Measurements from ENCODE around the gene BBX. TPM values are rescaled to one million over a fixed set of nuclear protein-coding genes. Genes with fewer than 3 reads are reported as not detected.

Gene BBX
- total RNA-seq, 1 experiment from 2014 or later, result 45.0 TPM

GRCh38 chr3:107524841-107525643 is 2.3 kb downstream of the BBX start:
- H3K9me3 Mint-ChIP-seq, result no peaks in the 10 kb centered on the region
- H3K27ac Mint-ChIP-seq, result peak overlapping the region; percentile 77
- H3K27me3 Mint-ChIP-seq (ENCODE audit: low read depth), result peaks cover 10% of the 10 kb centered on the region
- TF ChIP-seq MXD4 (CRISPR knock-in tag; IDR thresholded peaks at IDR 0.05; ENCODE audit: borderline replicate concordance) (no peak), ZNF263 (CRISPR knock-in tag; IDR thresholded peaks at IDR 0.05; ENCODE audit: low read depth) (peak; percentile 76; the same call in 1 of the 2 replicates), ZNF121 (CRISPR knock-in tag; IDR thresholded peaks at IDR 0.05) (0 out of 2 replicates have a peak, but pooled peaks have one; percentile 14), ETV6 (CRISPR knock-in tag; IDR thresholded peaks at IDR 0.05) (0 out of 2 replicates have a peak, but pooled peaks have one; percentile 39)
- peak; percentile 41 for DNase-seq (ENCODE audit: low spot score)
- ATAC-seq, result no peak
- H3K4me3 Mint-ChIP-seq, result peak overlapping the region; percentile 94
- H3K36me3 Mint-ChIP-seq, result peaks cover 20% of the 10 kb centered on the region
- peaks cover 19% of the 10 kb centered on the region for H3K4me1 Mint-ChIP-seq
- ChIA-PET POLR2A (interaction anchor here (0.8 to 1.7 kb wide), 2 partner anchors 14 to 93 kb away, joined by 5 read pairs; no protein-coding TSS in a partner anchor), CTCF (interaction anchor here (0.9 to 2.1 kb wide), 6 partner anchors 10 to 104 kb away, joined by 3 to 10 read pairs (median 4); no protein-coding TSS in a partner anchor)

- ChIA-PET POLR2A (interaction anchor here (1.7 kb wide), 1 partner anchor 94 kb away, joined by 5 read pairs; no protein-coding TSS in a partner anchor), CTCF (interaction anchor here (2.1 kb wide), 1 partner anchor 96 kb away, joined by 10 read pairs; no protein-coding TSS in a partner anchor)
- peaks cover 10% of the 10 kb centered on the region for H3K27me3 Mint-ChIP-seq (ENCODE audit: low read depth)
- ATAC-seq, result no peak; the same call in 1 of the 2 replicates
- DNase-seq (ENCODE audit: low spot score), result peak; percentile 30
- TF ChIP-seq JAZF1 (CRISPR knock-in tag; IDR thresholded peaks at IDR 0.05) (no peak), GRHL2 (CRISPR knock-in tag; IDR thresholded peaks at IDR 0.05; ENCODE audit: insufficient replicate concordance, severe bottlenecking) (no peak), FOXK1 (CRISPR knock-in tag; IDR thresholded peaks at IDR 0.05) (no peak)
- TF ChIP-seq, protein P1, sequence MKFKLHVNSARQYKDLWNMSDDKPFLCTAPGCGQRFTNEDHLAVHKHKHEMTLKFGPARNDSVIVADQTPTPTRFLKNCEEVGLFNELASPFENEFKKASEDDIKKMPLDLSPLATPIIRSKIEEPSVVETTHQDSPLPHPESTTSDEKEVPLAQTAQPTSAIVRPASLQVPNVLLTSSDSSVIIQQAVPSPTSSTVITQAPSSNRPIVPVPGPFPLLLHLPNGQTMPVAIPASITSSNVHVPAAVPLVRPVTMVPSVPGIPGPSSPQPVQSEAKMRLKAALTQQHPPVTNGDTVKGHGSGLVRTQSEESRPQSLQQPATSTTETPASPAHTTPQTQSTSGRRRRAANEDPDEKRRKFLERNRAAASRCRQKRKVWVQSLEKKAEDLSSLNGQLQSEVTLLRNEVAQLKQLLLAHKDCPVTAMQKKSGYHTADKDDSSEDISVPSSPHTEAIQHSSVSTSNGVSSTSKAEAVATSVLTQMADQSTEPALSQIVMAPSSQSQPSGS (CRISPR knock-in tag; IDR thresholded peaks at IDR 0.05; ENCODE audit: borderline replicate concordance, low read depth), result no peak
- TF ChIP-seq, protein P2, sequence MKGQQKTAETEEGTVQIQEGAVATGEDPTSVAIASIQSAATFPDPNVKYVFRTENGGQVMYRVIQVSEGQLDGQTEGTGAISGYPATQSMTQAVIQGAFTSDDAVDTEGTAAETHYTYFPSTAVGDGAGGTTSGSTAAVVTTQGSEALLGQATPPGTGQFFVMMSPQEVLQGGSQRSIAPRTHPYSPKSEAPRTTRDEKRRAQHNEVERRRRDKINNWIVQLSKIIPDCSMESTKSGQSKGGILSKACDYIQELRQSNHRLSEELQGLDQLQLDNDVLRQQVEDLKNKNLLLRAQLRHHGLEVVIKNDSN (CRISPR knock-in tag; IDR thresholded peaks at IDR 0.05), result no peak
- H3K27ac Mint-ChIP-seq, result peak overlapping the region; percentile 77
- no peaks in the 10 kb centered on the region for H3K9me3 Mint-ChIP-seq
- H3K4me3 Mint-ChIP-seq, result peak overlapping the region; percentile 94
- H3K4me1 Mint-ChIP-seq, result peaks cover 19% of the 10 kb centered on the region
- peaks cover 20% of the 10 kb centered on the region for H3K36me3 Mint-ChIP-seq
Observed at GRCh38 chr3:107525644-107526305, 3.0 kb downstream of the BBX start.

- ATAC-seq (no peak), DNase-seq (ENCODE audit: low spot score) (no peak)
- Mint-ChIP-seq H3K27ac (peak overlapping the region; percentile 68; the same call in 1 of the 2 replicates), H3K36me3 (peaks cover 17% of the 10 kb centered on the region), H3K4me1 (peaks cover 14% of the 10 kb centered on the region), H3K9me3 (no peaks in the 10 kb centered on the region), H3K4me3 (no peak overlapping the region), H3K27me3 (ENCODE audit: low read depth) (no peaks in the 10 kb centered on the region)
- ChIA-PET POLR2A (no interaction called here), CTCF (interaction anchor here (2.1 kb wide), 1 partner anchor 103 kb away, joined by 7 read pairs; no protein-coding TSS in a partner anchor)
- TF ChIP-seq ATF1 (CRISPR knock-in tag; IDR thresholded peaks at IDR 0.05), result no peak
- no peak for TF ChIP-seq FOXK1 (CRISPR knock-in tag; IDR thresholded peaks at IDR 0.05)
- TF ChIP-seq E2F5 (CRISPR knock-in tag; IDR thresholded peaks at IDR 0.05), result no peak
- TF ChIP-seq ZNF416 (CRISPR knock-in tag; IDR thresholded peaks at IDR 0.05), result no peak
- no peak for TF ChIP-seq HMGA2 (CRISPR knock-in tag; IDR thresholded peaks at IDR 0.05)
- TF ChIP-seq PRRX2 (CRISPR knock-in tag; IDR thresholded peaks at IDR 0.05), result no peak
- no peak for TF ChIP-seq ATF3 (CRISPR knock-in tag; conservative IDR thresholded peaks at IDR 0.05)
- TF ChIP-seq, protein P3, sequence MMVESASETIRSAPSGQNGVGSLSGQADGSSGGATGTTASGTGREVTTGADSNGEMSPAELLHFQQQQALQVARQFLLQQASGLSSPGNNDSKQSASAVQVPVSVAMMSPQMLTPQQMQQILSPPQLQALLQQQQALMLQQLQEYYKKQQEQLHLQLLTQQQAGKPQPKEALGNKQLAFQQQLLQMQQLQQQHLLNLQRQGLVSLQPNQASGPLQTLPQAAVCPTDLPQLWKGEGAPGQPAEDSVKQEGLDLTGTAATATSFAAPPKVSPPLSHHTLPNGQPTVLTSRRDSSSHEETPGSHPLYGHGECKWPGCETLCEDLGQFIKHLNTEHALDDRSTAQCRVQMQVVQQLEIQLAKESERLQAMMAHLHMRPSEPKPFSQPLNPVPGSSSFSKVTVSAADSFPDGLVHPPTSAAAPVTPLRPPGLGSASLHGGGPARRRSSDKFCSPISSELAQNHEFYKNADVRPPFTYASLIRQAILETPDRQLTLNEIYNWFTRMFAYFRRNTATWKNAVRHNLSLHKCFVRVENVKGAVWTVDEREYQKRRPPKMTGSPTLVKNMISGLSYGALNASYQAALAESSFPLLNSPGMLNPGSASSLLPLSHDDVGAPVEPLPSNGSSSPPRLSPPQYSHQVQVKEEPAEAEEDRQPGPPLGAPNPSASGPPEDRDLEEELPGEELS (CRISPR knock-in tag; IDR thresholded peaks at IDR 0.05), result no peak
- TF ChIP-seq, protein P4, sequence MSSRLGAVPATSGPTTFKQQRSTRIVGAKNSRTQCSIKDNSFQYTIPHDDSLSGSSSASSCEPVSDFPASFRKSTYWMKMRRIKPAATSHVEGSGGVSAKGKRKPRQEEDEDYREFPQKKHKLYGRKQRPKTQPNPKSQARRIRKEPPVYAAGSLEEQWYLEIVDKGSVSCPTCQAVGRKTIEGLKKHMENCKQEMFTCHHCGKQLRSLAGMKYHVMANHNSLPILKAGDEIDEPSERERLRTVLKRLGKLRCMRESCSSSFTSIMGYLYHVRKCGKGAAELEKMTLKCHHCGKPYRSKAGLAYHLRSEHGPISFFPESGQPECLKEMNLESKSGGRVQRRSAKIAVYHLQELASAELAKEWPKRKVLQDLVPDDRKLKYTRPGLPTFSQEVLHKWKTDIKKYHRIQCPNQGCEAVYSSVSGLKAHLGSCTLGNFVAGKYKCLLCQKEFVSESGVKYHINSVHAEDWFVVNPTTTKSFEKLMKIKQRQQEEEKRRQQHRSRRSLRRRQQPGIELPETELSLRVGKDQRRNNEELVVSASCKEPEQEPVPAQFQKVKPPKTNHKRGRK (CRISPR knock-in tag; IDR thresholded peaks at IDR 0.05; ENCODE audit: borderline replicate concordance), result no peak
- TF ChIP-seq, protein P2 (CRISPR knock-in tag; IDR thresholded peaks at IDR 0.05), result no peak
Observed at GRCh38 chr3:107531917-107532469, 9.2 kb downstream of the BBX start.

Data from WTC11 (cell line).